Activated CD8-positive, alpha-beta memory T cell treated with anti-CD3 and anti-CD28 coated beads for 4 hours (primary cell): ENCODE data around the gene CARMIL3.
"Not testable (repeated sequence)": the region's sequence is repeated elsewhere in the genome, so short reads cannot be mapped to it uniquely, and the experiment has no call there.

ENCODE experiments used
- DNase-seq, 2 donors: peaks; one replicate each; pipeline ENCODE4 v3.0.0-alpha.2; 2020; ENCODE audit warnings: low read depth in 2 of 2

Gene CARMIL3

DNA sequence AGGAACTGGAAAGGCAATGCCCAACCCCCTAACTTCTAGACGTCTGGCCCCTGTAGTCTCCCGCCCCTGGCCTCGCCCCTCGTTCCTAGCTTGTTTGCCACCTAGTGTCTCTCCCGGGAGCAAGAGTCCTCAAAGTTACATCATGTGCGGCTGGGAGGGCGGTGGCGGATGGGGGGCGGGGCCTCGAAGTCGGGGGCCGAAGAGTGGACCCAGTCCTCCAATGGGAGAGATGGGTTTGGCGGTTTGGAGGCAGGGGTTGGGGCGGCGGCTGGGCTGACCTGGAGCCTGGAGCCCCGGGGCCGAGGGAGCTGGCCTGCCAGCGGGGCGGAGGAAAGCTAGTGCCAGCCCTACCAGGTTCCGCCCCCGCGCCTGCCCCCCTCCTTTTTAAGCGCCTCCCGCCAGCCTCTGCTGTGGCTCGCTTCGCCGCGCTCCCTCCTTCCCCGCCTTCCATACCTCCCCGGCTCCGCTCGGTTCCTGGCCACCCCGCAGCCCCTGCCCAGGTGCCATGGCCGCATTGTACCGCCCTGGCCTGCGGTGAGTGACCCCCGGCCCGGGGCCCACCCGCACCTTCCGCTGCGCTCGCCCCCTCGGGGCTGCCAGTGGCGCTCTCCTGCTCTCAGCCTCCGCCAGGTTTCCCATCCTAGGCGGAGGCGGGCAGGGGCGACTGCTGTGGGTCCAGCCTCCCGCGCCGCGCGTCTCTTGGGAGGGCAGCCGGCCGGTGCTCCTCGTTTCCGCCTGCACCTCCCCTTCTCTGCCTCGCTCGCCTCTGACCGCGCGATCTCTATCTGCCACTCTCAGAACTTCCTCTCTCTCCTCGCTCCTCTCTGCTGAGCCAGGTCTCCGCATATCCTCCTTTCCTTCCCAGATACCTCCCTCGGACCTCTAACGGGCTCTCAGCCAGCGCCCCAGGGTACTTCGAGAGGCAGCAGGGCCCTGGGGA lies 42.4 kb downstream of the CARMIL3 start, which contains the start of gene PCK2:
PCK2 (plus strand) TSS at position 411 of the 940 bp plus-strand sequence; CDS start at position 506, 95 bp downstream.
- peak; percentile 71 to 72 for DNase-seq

DNA sequence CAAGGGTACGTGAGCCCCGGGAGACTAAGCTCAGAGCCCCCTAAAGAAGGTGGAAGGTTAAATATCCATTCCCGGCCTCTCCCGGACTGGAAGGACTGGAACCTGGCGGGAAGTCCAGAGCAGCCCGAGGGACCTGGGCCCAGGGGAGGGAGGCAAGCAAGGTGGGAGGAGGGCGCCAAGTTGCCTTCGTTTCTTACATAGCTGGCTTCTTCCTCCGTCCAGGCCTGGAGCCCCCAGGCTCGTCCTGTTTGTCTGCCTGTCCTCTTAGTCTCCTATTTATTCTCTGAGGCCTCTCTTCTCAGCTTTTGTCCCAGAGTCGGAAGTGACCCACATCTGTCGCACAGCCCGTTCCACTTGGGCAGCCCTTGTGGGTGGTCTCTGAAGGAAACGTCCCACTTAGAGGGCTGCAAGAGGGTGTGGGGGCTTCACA lies 43.0 kb downstream of the CARMIL3 start:
- DNase-seq, result no peak

DNA sequence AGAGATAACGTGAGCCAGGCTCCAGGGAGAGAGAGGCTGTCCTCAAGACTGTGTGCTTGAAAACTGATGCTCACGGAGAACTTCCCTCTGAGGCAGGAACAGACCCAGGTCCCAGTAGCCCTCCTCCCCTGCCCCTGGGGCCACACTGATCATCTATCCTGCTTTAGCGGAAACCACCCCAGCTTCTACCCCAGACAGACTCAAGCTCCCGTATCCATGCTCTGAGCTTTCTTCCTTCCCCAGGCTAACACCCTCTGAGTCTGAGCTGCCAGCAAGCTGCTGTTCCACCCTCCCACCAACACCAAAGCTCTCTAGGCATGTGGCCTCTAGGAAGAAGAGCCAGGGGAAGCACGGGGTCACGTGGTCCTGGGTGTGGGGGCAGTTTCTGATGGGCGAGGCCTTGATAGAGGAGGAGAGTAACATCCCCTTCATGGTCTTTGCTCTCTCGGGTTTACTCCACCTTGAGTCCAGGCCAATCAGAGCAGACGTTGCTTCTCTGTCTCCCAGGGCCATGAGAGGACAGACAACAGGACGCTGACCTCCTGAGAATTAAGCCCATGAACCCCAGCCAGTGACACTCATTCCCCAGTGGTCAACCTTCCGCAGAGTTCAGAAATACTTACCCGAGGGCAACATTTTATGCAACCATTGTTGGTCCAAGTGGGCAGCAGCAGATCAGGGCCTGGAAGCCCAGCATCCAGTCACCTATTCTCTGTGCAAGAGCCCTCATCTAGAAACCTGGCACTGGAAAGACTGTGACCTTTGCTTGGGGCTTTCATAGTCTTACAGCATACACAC lies 43.7 kb downstream of the CARMIL3 start:
- DNase-seq, result peak in 1 of 2 donors; percentile 29

DNA sequence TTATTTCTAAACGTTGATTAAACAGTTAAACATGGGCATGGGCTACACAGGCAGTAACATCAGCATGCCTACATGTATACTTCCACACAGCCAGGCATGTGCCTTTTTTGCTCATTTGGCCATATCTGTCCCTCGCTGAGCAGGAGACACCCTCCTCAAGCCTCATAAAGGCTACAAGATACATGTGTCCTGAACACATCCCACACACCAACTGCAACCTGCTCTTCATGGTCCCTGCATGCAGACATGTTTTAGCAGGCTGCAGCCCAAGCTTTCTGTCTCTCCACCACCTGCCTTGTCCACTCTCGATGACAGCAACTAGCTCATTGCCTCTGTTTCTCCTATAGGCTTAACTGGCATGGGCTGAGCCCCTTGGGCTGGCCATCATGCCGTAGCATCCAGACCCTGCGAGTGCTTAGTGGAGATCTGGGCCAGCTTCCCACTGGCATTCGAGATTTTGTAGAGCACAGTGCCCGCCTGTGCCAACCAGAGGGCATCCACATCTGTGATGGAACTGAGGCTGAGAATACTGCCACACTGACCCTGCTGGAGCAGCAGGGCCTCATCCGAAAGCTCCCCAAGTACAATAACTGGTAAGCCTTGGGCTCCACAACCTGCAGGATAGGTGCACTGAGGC lies 44.9 kb downstream of the CARMIL3 start:
- DNase-seq, result no peak

DNA sequence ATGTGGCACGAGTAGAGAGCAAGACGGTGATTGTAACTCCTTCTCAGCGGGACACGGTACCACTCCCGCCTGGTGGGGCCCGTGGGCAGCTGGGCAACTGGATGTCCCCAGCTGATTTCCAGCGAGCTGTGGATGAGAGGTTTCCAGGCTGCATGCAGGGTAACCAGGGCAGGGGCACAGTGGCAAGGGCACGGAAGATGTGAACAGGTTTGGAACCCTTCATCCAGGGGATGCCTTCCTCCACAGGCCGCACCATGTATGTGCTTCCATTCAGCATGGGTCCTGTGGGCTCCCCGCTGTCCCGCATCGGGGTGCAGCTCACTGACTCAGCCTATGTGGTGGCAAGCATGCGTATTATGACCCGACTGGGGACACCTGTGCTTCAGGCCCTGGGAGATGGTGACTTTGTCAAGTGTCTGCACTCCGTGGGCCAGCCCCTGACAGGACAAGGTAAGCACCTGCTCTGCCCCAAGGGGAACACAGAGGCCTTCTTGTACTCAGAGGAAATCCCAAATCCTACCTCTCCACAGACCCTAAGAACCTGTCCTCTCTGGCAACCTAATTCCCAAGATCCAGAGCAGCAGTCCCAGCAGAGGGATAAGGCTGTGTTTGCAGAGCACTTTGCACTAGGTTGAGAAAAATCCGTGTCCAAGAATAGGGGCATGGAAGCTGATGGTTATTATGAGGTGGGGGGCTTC lies 46.6 kb downstream of the CARMIL3 start:
- no peak for DNase-seq

DNA sequence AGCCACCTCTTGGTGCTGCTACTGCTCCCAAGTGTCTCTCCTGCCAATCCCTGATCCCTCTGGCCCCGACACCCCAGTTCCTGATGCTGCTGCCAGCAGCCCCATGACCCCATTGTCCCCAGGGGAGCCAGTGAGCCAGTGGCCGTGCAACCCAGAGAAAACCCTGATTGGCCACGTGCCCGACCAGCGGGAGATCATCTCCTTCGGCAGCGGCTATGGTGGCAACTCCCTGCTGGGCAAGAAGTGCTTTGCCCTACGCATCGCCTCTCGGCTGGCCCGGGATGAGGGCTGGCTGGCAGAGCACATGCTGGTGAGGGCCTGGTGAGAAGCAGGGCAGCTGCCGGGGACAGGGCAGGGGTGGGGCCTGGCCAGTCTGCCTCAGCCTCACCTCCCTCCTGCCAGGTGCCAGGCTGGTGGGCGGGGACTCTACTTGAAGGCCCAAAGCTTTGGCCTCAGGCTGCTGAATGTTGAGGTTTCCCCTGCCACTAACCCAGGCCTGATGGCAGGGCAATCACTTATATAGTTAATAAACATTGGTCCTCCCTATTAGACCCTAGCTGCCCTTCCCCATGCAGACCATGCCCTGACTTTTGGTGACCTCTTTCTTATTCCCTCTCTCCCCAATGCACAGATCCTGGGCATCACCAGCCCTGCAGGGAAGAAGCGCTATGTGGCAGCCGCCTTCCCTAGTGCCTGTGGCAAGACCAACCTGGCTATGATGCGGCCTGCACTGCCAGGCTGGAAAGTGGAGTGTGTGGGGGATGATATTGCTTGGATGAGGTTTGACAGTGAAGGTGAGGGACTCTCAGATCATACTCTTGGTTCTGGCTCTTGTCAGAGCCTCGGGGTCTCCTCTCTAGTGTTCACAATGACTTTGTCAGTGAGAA lies 47.4 kb downstream of the CARMIL3 start:
- DNase-seq, result no peak

DNA sequence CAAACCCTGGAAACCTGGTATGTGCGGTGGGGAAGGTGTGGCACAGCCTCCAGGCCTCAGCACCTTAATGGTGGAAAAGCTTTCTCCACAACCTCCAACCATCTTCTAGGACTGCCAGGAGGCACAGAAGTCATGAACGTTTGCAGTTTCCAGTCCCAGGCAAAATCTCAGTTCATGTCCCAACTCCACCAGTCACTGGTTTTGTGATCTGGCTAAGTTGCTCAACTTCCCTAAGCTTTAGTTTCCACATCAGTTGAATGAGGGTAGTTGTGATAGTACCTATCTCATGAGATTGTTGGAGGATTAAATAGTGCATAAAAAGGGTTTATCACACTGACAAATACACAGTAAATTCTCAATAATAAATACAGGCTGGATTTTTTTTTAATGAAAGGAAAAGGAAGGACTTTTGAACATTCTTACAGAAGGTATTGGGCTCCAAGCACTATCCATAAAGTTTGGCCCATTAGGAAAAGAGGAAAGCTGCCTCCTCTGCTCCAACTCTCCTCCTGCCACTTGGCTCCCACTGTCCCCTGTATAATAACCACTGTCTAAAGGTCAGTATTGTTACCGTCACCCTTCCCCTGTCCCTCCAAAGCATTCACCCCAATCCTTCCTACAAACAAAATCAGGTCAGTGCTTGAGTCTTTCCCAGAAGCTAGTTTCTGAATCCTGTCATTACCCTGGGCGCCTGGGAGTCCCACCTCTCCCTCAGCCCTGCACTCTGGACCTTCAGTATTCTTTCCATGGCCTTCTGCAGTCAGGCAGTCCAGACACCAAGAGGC lies 48.6 kb downstream of the CARMIL3 start:
- DNase-seq, result no peak

DNA sequence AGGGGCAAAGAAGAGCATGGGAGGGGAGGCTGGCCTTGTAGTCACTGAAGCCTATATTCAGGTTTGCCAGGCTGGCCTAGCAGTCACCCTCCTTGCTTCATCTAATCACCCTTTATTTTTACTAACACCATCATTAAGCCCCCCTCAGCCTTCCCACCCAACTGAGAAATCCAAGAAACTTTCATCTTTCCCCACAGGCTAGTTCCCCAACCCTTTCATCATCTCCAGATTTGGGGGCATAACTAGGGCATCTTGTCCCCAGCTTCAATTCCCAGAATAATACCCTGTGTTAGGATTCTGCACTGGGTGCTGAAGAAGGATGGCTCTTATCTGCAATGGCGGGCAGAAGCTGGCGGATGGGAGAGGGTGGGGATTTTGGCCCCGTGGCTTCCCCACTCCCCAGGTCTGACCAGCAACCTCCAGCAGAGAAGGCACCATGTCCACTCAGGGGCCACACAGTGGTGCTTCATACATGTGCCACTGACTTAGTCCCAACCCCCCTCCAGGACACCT lies 49.2 kb downstream of the CARMIL3 start:
- no peak for DNase-seq

DNA sequence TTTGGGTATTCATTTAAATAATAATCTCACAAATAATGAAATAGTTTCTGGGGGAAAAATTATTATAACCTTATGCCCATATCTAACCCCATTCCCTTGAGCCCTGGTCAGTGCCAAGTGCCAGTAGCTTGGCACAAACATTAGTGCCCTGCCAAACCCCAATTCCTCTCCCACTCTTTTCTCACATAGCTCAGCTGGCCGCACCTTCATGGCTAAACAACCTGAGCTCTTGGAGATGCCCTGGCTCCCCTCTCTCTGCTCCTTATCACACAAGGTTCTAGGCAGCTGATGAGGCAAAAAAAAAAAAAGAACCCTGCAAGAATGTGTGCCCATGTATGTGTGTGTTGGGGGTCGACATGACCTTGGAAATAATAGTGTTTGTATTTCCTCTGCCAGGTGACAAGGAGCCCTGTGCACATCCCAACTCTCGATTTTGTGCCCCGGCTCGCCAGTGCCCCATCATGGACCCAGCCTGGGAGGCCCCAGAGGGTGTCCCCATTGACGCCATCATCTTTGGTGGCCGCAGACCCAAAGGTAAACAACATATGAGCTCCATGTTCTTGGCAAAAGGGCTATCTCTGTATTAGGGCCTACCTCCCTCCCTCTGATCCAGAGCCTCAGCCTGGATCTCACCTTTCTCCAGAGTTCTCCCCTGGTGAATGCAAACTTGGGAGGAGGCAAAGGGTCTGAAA lies 50.7 kb downstream of the CARMIL3 start:
- DNase-seq, result no peak

DNA sequence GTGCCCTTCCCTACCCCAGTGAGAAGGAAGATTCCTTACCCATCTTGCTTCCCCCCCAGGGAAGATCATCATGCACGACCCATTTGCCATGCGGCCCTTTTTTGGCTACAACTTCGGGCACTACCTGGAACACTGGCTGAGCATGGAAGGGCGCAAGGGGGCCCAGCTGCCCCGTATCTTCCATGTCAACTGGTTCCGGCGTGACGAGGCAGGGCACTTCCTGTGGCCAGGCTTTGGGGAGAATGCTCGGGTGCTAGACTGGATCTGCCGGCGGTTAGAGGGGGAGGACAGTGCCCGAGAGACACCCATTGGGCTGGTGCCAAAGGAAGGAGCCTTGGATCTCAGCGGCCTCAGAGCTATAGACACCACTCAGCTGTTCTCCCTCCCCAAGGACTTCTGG lies 51.6 kb downstream of the CARMIL3 start:
- DNase-seq, result no peak

DNA sequence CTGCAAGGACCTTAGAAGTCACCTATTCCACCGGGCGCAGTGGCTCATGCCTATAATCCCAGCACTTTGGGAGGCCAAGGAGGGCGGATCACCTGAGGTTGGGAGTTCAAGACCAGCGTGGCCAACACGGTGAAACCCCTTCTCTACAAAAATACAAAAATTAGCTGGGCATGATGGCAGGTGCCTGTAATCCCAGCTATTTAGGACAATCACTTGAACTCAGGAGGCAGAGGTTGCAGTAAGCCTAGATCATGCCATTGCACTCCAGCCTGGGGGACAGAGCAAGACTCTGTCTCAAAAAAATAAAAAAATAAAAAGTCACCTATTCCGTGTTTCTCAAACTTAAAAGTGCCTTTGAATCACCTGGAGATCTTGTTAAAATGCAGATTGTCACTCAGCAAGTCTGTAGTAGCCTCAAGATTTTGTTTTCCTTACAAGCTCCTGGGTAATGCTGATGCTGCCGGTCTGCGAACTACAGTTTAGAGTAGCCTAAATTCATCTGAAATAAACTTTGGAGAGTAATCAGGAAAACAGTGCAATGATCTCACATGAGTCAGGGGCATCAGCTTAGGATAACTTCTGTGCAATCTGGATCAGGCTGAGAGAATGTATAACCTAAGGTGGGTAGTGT lies 53.9 kb downstream of the CARMIL3 start:
- DNase-seq, result not testable (repeated sequence)

DNA sequence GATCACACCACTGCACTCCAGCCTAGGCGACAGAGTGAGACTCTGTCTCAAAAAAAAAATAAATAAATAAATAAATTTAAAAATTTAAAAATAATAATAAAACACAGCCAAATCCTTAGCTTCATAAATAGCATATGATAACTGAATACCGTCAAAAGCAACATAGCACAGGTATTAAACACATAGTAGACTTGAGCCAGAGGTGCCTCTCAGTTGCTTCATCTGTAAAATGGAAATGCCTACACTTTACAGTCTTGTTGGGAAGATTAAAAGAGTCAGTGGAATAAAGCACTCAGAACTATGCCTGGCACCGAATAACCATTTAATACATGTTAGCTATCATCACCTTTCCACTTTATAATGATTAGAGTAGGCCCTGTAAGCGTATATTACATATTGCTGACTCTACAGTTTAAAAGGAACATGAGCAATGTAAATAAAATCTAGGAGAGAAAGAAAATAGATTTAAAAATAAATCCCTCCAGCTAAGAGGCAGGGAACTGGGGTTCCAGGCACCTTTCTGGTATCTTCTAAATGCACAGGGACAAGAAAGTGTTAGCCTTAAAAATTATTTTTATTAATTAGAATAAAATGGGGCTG lies 55.0 kb downstream of the CARMIL3 start:
- no peak for DNase-seq

DNA sequence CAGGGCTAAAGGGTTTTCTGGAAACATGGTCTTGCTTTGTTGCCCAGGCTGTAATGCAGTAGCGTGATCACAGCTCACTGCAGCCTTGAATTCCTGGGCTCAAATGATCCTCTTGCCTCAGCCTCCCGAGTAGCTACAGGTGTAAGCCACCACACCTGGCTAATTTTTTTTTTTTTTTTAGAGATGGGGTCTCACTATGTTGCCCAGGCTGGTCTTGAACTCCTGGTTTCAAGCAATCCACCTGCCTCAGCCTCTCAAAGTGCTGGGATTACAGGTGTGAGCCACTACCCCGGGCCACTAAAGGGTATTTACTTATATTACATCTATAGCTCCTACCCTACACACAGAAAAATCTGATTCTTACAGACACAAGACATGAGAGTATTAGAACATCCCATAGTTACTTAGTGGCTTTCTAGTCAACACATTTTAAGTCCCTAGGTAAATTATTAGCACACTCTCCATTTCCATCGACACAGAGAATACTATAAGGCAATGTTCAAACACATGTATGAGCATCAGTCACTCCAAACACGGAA lies 56.6 kb downstream of the CARMIL3 start:
- no peak for DNase-seq

DNA sequence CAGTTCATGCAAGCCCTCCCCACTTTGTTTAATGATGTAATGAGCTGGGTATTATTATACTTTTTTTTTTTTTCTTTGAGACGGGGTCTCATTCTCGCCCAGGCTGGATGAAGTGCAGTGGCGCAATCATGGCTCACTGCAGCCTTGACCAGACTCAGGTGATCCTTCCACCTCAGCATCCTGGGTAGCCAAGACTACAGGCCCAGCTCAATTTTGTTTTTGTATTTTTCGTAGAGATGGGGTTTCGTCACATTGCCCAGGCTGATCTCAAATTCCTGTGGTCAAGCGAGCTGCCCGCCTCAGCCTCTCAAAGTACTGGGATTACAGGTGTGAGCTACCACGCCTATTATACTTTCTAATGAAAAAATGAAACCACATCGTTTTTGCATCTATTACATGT lies 58.3 kb downstream of the CARMIL3 start:
- no peak for DNase-seq

DNA sequence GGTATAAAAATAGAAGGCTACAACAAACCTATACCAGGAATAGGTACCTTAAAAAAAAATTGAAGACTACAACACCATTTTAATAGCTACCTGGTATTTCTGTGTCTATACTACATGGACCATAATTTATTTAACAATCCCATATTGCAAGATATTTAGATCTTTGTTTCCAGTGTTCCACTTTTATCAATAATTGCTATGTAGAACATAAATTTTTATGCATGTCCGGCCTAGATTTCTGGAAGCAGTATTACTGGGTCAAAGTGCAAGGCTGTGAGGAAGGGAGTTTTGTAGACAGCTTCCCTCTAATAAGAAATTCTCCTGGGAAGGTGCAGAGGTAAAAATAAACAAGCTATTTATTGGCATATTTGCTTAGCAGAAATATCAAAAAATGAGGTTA lies 58.7 kb downstream of the CARMIL3 start:
- DNase-seq, result no peak

DNA sequence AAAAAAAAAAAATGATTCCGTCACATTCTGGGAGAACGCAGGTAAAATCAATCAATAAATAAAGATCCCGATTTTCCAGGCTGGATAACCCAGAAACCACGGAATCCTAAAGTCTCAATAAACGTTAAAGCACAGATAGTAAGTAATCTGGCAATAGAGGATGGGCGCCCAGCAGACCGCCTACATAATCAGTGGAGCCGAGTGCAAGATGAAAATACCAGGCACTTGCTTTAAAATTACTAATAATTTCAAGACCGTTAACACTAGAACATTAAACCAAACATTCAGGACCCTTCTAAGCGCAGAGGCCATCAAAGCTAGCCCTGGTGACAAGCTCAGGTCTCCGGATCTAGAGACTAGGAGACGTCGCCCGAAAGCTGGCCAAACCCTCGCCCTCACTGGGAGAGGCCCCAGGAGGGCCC lies 61.6 kb downstream of the CARMIL3 start:
- no peak for DNase-seq

DNA sequence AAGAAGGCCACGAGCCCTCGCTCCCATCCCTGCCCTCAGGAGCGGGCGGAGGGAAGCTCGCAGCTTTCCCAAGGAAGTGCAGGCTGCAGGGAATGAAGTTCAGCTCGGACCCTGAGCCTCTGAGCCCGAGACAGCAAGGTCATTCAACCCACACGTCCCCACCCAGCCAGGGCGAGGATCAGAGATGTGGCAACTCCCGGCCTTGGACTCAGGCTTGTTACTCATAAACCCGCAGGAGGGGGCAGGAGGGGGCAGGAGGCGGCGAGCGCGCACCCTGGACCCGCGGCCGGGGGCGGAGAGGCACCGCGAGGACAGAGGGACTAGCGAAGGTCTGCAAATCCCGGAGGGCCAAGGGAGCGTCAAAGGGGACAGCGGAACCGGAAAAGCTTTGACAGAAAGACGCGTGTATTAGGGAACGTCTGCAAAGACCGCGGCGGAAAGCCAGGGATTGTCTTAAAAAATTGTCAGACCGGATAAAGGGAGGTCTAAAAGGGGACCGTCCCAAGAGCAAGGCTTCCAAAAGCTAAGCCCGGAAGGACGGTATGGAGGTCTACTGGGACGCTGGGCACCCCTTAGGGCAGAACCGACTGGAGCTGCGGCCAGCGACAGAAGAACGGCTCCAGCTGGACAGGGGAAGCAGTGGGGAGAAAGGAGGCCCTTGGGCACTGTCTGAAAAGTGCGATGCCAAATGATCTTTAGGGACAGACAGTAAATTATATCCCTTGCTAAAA lies 62.2 kb downstream of the CARMIL3 start:
- peak; percentile 45 to 51 for DNase-seq
